Memory B cell (primary cell): Measurements from ENCODE around the gene CRYBA4.
A peak's percentile ranks its signal among the peaks of the same experiment; 100 is the strongest.

Source experiments
- ATAC-seq: fragments of 150-1000 bp; cut with Tn5 transposase; 2 replicates; pipeline ENCODE4 v1.10.0; 2021; ENCODE audit warnings: low read depth, mild to moderate bottlenecking, moderate library complexity
- DNase-seq, 2 donors: peaks; one replicate each; pipeline ENCODE4 v3.0.0; 2022; ENCODE audit warnings: low spot score in 2 of 2
- H3K27ac Mint-ChIP-seq: one replicate; pipeline ENCODE4 v1.8.0; 2022; ENCODE audit warnings: mild to moderate bottlenecking, moderate library complexity, mixed read lengths
- H3K27me3 Mint-ChIP-seq: one replicate; pipeline ENCODE4 v1.8.0; 2022; ENCODE audit warnings: mixed read lengths
- H3K36me3 Mint-ChIP-seq: one replicate; pipeline ENCODE4 v1.8.0; 2022; ENCODE audit warnings: mild to moderate bottlenecking, mixed read lengths
- H3K4me1 Mint-ChIP-seq: one replicate; pipeline ENCODE4 v1.8.0; 2022; ENCODE audit warnings: mixed read lengths
- H3K4me3 Mint-ChIP-seq: one replicate; pipeline ENCODE4 v1.8.0; 2022; ENCODE audit warnings: mild to moderate bottlenecking, moderate library complexity, mixed read lengths
- H3K9me3 Mint-ChIP-seq: one replicate; pipeline ENCODE4 v1.8.0; 2022; ENCODE audit warnings: mixed read lengths

Gene CRYBA4

DNA sequence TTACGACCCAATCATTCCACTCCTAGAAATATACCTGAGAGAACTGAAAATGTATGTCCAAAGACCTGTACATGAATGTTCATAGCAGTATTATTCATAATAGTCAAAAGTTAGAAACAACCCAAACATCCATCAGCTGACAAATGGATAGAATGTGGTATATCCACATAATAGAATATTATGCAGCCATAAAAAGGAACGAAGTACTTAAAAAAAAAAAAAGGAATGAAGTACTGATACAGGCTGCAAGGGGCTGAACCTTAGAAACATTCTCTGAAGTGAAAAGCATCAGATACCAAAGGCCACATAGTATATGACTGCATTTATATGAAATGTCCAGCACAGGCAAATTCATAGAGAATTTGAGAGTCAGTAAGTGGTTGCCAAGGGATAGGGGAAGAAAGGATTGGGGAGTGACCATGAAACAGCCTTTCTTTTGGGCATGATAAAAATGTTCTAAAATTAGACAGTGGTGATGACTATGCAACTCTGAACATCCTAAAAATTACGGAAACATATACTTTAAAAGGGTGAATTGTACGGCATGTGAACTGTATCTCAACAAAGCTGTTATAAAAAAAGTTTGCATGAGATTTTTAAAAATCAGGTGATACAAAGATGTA, 33.7 kb upstream of the CRYBA4 start:
- Mint-ChIP-seq H3K4me1 (peaks cover 33% of the 10 kb centered on the region), H3K27ac (peak overlapping the region; percentile 47)

DNA sequence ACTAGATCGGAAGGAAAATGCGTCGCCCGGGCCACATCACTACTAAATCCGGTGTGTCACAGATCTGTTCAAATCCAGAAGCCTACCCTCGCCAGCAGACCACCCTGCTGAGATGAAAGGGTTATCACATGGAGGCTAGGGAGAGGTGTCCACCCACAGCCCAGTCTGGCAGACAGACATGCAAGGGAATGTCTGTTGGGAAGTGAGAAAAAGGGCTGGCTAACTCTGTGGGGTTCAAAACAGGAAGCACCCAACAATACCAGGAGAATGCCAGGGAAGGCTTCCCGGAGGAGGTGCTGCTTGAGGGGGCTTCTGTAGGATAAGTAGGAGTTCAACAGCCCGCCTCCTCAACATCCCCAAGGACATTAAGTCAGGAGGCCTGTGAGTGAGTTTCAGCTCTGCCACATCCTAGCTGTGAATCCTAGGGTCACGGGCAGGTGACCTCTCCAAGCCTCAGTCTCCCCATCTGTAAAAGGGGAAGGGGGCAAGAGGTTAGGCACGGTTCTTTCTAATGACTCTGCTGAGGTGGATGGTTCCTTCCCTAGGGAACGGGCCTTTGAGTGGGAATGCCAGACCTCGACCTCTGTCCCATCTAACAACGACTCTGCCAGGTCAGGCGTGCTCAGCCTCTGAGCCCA, 32.9 kb upstream of the CRYBA4 start:
- Mint-ChIP-seq H3K27me3 (no peaks in the 10 kb centered on the region), H3K9me3 (peaks cover 2% of the 10 kb centered on the region), H3K36me3 (no peaks in the 10 kb centered on the region), H3K4me1 (peaks cover 33% of the 10 kb centered on the region), H3K4me3 (peak overlapping the region; percentile 83), H3K27ac (peak overlapping the region; percentile 47)
- DNase-seq (no peak), ATAC-seq (no peak)

More for the DNA sequence above, 33.7 kb upstream of the CRYBA4 start:
- Mint-ChIP-seq H3K9me3 (peaks cover 2% of the 10 kb centered on the region), H3K27me3 (no peaks in the 10 kb centered on the region), H3K4me3 (peak overlapping the region; percentile 83), H3K36me3 (no peaks in the 10 kb centered on the region)
- ATAC-seq (no peak), DNase-seq (no peak)

DNA sequence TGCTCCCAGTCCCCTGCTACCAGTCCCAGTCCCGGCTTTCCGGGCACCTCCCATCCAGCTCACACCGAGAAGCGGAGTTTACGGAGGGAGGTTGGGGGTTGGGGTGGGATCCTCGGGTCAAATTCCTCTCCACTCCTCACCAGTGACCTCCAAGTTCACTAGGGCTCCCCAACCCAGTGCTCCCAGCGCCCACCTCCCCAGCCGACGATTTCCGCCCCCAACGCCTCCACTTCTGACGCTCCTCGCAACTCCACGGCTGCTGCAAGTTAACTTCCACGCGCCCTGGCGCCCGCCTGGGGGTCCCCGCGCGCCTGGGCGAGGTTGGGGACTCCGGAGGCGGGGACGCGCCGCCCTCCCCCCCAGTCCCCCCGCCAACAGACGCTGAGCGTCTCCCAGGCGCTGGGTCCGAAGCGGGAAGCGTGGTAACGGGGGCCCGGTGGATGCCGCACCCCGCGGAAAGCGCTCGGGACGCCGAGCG, 32.4 kb upstream of the CRYBA4 start:
- DNase-seq (no peak), ATAC-seq (peak; percentile 27)
- Mint-ChIP-seq H3K27ac (peak overlapping the region; percentile 47), H3K36me3 (no peaks in the 10 kb centered on the region), H3K9me3 (peaks cover 2% of the 10 kb centered on the region), H3K27me3 (no peaks in the 10 kb centered on the region), H3K4me3 (peak overlapping the region; percentile 83), H3K4me1 (peaks cover 33% of the 10 kb centered on the region)

DNA sequence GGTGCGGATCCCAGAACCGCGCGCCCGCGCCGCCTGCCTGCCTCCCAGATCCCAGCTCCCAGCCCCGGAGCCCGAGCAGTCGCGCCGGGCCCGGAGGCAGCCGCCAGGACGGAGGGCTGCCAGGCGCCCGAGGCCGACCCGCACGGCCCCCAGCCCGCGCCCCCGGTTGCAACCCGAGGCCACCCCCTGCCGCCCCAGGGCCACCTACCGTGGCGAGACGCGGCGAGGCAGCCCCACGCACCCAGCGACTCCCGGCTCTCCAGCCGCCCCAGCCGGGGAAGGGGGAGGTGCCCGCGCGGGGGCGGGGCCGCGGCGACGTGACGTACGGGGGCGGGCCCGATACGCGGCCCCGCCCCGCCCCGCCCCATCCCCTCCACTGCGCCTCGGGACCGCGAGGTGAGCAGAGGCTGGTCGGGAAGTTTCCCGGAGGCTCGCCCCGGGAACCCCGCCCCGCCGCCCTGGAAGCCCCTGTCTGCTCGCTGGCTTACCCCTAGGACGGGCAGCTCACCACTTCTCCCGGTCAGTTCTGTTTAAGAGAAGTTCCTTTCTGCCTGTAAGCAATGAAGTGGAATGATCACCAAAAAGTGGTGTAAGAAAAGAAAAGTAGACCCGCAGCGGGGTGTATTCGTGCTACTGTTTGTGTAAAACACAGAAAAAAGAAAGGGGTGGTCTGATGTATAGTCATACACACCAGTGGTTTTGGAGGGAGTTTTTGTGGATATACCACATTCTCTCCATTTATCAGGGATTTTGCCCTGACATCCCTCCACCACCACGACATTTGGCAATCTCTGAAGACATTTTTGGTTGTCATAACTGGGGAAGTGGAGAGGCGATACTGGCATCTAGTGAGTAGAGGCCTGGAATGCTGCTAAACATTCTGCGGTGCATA, 31.7 kb upstream of the CRYBA4 start, which contains the start of gene TPST2:
Gene TPST2, minus strand, starts transcription at position 288 of the 892 bp plus-strand sequence. CDS start 48,502 bp downstream, outside the sequence.
- Mint-ChIP-seq H3K27ac (peak within 1 kb of the TSS; percentile 92), H3K27me3 (no peaks in the 10 kb centered on the region), H3K9me3 (peaks cover 2% of the 10 kb centered on the region), H3K4me3 (peak within 1 kb of the TSS; percentile 95), H3K36me3 (no peaks in the 10 kb centered on the region), H3K4me1 (peaks cover 33% of the 10 kb centered on the region)
- ATAC-seq (peak; percentile 95), DNase-seq (peak; percentile 77 to 79)

DNA sequence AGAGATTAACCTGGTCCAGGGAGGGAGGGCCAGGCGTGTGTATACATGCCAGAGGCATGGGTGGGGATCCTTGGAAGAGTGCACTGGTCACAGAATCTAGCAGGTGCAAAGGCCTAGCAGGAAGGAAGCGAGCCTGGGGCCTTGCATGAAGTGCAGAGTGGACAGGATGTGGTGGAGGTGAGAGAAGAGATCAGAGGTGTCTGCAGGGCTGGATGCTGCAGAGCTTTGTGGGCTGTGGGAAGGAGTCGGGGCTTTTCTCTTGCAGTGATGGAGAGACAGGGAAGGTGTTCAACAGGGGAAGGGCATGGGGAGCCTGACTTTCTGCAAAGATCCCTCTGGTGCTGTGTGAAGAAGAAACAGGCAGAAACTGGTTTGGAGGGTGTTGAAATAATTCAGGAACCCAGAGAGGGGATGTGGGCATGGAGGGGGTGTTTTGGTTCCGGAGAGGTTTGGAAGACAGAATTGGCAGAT, 29.3 kb upstream of the CRYBA4 start:
- ATAC-seq (no peak), DNase-seq (no peak)
- peak overlapping the region; percentile 21 for H3K27ac Mint-ChIP-seq
- H3K4me3 Mint-ChIP-seq = peak overlapping the region; percentile 5
- H3K4me1 Mint-ChIP-seq = peaks cover 29% of the 10 kb centered on the region
- H3K27me3 Mint-ChIP-seq = no peaks in the 10 kb centered on the region
- H3K9me3 Mint-ChIP-seq = peaks cover 2% of the 10 kb centered on the region
- no peaks in the 10 kb centered on the region for H3K36me3 Mint-ChIP-seq

DNA sequence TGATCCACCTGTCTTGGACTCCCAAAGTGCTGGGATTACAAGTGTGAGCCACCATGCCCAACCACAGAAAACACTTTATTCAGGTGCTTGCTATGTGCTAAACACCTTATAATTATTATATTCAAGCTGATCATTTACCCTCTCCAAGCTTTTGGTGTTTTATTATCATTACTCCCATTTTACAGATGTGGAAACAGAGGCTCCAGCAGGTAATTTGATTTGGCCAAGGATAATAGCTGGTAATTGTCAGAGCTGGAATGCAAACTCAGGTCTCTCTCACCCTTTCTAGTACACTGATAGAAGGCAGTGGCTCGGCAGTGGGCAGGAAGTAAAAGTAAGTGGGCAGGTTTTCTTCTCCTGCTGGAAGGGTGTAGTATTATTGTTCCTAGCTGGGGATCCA, 28.0 kb upstream of the CRYBA4 start:
- Mint-ChIP-seq H3K27me3 (peaks cover 3% of the 10 kb centered on the region), H3K9me3 (no peaks in the 10 kb centered on the region), H3K27ac (no peak overlapping the region), H3K4me3 (no peak overlapping the region), H3K36me3 (no peaks in the 10 kb centered on the region), H3K4me1 (peaks cover 25% of the 10 kb centered on the region)
- ATAC-seq (no peak), DNase-seq (no peak)

DNA sequence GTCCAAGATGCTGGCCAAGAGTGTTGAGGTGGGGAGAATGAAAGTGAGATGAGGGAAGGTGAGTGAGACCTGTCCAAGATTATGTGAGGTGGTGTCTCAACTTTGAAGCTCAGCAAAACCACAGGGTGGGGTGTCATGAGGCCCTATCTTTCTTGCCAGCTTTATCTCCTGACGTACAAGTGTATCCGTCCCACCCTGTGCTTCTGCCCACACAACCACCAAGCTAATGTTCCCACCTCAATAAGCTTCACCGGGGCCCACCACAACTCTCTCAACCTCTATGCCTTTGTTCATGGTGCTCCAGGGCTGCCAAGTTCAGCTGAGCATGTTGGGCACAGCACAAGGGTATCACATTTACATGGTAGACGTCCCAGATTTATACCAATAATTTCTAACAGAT, 24.7 kb upstream of the CRYBA4 start:
- Mint-ChIP-seq H3K4me3 (no peak overlapping the region), H3K27ac (no peak overlapping the region), H3K27me3 (peaks cover 10% of the 10 kb centered on the region), H3K36me3 (no peaks in the 10 kb centered on the region), H3K4me1 (peaks cover 8% of the 10 kb centered on the region), H3K9me3 (no peaks in the 10 kb centered on the region)
- ATAC-seq (no peak), DNase-seq (no peak)

DNA sequence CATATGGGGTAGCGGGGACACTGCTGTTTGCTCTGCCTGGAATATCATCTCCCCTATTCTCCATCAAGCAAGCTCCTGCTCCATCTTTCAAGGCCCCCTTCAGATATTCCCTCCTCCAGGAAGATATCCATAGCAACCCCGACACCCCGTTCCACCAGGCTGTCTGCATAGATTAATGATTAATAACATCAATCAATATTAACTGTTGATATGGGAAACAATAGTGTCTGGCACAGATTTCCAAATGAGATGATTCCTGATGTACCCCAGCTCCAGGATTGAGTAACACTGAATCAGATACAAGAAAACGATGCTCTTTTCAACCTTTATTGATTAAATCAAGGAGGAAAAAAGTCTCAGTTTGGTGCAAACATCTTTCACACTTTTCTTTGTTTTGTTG, 24.3 kb upstream of the CRYBA4 start:
- no peaks in the 10 kb centered on the region for H3K36me3 Mint-ChIP-seq
- no peak overlapping the region for H3K27ac Mint-ChIP-seq
- ATAC-seq (no peak), DNase-seq (no peak)
- no peaks in the 10 kb centered on the region for H3K9me3 Mint-ChIP-seq
- H3K4me1 Mint-ChIP-seq = peaks cover 3% of the 10 kb centered on the region
- H3K4me3 Mint-ChIP-seq = no peak overlapping the region
- peaks cover 10% of the 10 kb centered on the region for H3K27me3 Mint-ChIP-seq

DNA sequence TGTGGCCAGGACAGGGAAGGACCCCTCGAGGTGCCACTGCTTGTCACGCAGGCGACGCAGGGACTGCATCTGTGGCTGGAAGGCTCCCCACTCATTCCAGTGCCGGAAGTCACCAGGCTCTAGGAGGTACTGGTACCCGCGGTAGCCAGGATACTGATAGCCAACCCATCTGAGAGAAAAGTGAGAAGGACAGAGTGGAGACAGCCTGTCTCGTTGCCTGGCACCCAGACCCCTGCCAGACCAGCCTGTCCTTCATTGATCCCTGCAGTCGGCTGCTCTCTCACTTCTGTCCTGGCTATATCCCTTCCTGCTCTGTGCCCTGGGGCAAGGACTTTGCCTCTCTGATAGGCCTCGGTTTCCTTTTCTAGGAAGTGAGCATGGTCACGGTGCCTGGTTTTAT, 22.3 kb upstream of the CRYBA4 start:
- ATAC-seq = no peak
- H3K36me3 Mint-ChIP-seq = no peaks in the 10 kb centered on the region
- H3K27ac Mint-ChIP-seq = no peak overlapping the region
- no peaks in the 10 kb centered on the region for H3K4me1 Mint-ChIP-seq
- no peaks in the 10 kb centered on the region for H3K9me3 Mint-ChIP-seq
- no peak overlapping the region for H3K4me3 Mint-ChIP-seq
- peaks cover 10% of the 10 kb centered on the region for H3K27me3 Mint-ChIP-seq
- DNase-seq = no peak

DNA sequence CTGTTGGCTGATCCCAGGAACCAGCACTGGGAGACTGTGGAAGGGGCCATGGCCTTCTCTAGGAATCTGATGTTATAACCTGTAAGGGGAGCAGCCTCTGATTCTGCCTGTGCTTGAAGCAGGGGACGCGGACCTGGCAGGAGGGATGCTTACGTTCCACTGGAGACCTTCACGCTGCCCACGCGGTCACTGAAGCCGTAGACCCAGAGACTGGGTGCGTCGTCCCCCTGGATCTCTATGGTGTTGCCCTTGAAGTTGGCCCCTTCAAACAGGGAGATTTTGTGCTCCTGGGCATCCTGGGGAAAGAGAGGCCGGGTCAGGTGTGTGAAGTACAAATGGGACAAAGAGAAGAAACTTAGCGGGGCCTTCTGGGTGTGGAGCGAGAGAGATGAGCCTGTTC, 20.0 kb upstream of the CRYBA4 start:
- no peak for DNase-seq
- Mint-ChIP-seq H3K4me1 (no peaks in the 10 kb centered on the region), H3K4me3 (no peak overlapping the region), H3K9me3 (no peaks in the 10 kb centered on the region), H3K27ac (no peak overlapping the region), H3K36me3 (no peaks in the 10 kb centered on the region), H3K27me3 (peaks cover 10% of the 10 kb centered on the region)
- ATAC-seq = no peak

DNA sequence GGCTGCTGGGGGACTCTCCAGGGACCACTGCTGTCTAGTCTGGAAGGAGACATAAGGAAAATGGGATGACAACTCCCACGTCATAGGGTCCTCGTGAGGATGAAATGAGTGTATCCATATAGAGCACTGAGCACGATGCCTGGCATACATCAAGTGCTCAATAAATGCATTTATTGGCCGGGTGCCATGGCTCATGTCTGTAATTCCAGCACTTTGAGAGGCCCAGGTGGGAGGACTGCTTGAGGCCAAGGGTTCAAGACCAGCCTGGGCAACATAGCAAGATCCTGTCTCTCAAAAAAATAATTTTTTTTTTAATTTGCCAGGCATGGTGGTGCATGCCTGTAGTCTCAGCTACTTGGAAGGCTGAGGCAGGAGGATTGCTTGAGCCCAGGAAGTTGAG, 19.6 kb upstream of the CRYBA4 start:
- Mint-ChIP-seq H3K4me1 (no peaks in the 10 kb centered on the region), H3K27me3 (peaks cover 10% of the 10 kb centered on the region), H3K27ac (no peak overlapping the region), H3K9me3 (no peaks in the 10 kb centered on the region), H3K36me3 (no peaks in the 10 kb centered on the region), H3K4me3 (no peak overlapping the region)
- ATAC-seq = no peak
- DNase-seq = no peak

DNA sequence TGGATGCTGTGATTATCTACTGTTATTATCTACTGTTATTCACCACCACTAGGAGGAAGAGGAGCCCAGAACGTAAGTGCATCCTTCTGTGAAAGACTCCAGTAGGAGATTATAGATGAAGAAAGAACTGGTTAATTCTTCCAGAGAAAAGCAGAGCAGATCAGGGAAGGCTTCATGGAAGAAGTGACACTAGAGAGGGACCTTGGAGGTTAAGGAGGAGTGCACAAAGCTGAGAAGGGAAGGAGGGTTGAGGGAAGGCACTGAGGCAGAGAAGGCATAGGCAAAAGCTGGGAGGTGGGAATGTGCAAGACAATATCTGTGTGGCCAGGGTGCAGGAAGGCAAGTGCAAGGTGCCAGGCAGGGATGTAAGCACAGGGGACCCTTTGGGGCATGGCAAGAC, 17.4 kb upstream of the CRYBA4 start:
- Mint-ChIP-seq H3K36me3 (no peaks in the 10 kb centered on the region), H3K4me3 (no peak overlapping the region), H3K27ac (no peak overlapping the region), H3K27me3 (peaks cover 3% of the 10 kb centered on the region), H3K4me1 (peaks cover 3% of the 10 kb centered on the region), H3K9me3 (no peaks in the 10 kb centered on the region)
- ATAC-seq (no peak), DNase-seq (no peak)

DNA sequence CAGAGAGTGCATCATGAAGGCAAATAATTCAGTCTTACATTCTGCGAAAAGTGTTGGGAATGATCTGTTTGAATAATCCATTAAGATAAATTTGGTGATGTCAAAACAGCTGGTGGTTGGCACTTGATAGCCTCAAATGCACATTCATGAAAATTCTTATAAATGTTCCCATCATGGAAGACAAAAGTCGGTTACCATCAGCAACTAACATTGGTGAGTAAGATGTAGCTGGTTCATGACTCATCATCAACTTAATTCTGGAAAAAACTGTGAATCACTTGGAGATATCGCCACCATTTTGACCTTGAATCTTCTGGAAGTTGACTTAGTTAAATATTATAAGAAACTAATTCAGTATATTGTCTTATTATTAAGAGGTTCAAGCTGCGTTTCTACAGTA, 15.2 kb upstream of the CRYBA4 start:
- Mint-ChIP-seq H3K27me3 (no peaks in the 10 kb centered on the region), H3K36me3 (no peaks in the 10 kb centered on the region), H3K4me1 (peaks cover 14% of the 10 kb centered on the region), H3K4me3 (no peak overlapping the region), H3K27ac (no peak overlapping the region), H3K9me3 (no peaks in the 10 kb centered on the region)
- no peak for ATAC-seq
- no peak for DNase-seq

DNA sequence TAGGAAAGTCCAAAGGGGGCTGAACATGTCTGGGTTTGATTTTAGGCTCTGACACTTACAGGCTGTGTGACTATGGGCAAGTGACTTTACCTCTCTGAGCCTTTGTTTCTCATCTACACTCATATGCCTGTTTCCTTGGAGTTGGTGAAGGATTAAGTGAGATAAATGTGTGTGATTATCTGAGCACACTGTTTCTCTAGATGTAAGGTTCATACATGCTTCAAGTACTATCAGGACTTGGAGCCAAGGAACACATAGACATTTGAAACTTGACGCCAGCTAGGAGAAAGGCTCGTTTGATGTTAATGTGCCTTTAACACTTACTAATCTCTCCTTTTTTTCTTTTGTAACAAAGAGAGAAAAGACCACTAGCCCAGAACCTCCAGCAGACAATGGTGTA, 13.6 kb upstream of the CRYBA4 start:
- Mint-ChIP-seq H3K4me1 (peaks cover 14% of the 10 kb centered on the region), H3K4me3 (no peak overlapping the region), H3K9me3 (no peaks in the 10 kb centered on the region), H3K36me3 (no peaks in the 10 kb centered on the region), H3K27ac (no peak overlapping the region), H3K27me3 (no peaks in the 10 kb centered on the region)
- no peak for ATAC-seq
- no peak for DNase-seq
